Measurements from ENCODE around the gene ERG28.

Gene ERG28

DNA sequence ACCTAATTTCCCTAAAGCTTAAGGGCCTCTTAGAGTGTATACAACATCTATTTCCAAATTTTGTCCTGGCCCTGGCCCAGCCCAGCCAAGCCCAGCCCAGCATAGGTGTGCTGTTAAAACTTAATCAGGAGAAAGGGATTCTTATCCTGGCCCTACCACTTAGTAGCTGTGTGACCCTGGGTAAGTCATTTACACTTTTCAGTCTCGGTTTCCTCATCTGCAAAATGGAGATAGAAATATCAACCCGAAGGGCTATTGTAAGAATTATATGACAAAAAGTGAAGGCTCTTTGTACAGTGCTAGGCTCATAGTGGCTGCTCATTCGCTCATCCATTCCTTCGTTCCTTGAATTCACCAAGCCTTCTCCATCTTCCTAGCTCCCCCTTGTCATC, 442 bp downstream of the ERG28 start:
- no peak for DNase-seq (ENCODE audit: low read depth in 1 of 2, low spot score in 1 of 2)

- no peak for DNase-seq (ENCODE audit: low read depth in 1 of 2, low spot score in 1 of 2)
These were observed 1.7 kb downstream of the ERG28 start for GRCh38 chr14:75658957-75659356.

DNA sequence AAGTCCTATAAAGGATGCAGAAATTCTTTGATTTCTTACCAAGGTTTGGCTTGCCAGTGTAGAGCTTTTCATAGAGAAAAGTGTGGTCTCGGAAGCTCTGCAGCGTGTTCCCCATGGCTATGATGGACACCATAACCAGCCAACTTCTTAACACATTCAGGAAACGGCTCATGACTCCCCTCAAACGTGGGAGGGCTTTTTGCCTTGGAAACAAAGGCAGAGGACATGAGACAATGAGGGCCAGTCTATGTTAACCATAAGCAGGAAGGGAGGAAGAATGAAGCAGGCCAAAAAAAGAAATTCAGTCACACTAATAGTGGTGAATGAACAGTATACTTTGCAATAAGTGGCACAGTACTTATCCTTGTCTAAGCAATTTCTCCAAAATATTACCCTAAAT, 3.3 kb downstream of the ERG28 start:
- no peak for DNase-seq (ENCODE audit: low read depth in 1 of 2, low spot score in 1 of 2)

DNA sequence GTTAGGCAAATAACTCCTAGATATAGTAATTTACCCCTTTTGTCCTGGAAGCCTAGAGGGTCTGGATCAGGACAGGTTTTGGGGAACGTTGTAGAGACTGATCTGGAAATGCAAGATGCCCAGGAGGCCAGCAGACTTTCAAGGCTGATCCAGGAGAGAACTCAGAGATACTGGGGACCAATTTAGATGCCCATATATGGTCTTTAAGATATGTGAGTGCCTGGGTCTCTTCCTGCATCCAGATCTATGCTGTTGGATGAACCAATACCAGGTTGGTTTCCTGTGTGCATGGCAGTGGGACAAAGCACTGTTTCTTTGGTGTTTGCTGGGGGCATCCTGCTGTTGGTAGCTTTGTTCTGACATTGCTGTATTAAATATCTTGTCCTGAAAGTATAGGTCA, 5.4 kb downstream of the ERG28 start:
- no peak for DNase-seq (ENCODE audit: low read depth in 1 of 2, low spot score in 1 of 2)

GRCh38 chr14:75654127-75654732, 6.4 kb downstream of the ERG28 start:
- peak; percentile 66 to 72 for DNase-seq (ENCODE audit: low read depth in 1 of 2, low spot score in 1 of 2)

DNA sequence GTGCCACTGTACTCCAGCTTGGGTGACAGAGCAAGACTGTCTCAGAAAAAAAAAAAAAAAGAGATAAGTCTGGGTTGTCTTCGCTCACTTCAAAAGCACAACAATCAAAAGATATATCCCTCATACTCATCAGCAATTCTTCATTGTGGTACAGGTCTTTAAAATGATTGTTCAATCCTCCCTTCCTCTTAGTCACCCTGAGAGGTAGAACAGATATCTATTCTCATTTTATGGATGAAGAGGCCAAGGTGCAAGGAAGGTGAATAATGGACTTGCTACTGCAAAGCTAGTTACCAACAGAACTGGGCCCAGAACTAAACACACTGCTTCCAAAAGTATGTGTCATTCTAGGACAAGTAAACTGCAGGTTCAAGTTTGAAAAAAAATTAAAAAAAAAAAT, 7.1 kb downstream of the ERG28 start:
- no peak for DNase-seq (ENCODE audit: low read depth in 1 of 2, low spot score in 1 of 2)

GRCh38 chr14:75650253-75651058, 10.2 kb downstream of the ERG28 start:
- DNase-seq (ENCODE audit: low read depth in 1 of 2, low spot score in 1 of 2), result no peak

DNA sequence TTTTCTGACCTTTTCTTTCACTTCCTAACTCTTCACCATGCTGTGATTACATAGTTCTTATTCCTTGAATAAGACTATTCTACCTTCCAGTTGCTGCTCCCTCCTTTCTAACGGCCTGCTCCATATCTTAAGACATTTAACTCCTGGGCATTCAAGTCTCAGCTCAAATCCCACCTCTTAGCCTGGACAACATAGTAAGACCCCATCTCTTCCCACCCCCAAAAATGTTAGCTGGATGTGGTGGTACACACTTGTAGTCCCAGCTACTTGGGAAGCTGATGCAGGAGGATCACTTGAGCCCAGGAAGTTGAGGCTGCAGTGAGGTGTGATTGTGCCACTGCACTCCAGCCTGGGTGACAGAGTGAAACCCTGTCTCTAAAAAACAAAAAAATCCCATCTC, 10.9 kb downstream of the ERG28 start:
- no peak for DNase-seq (ENCODE audit: low read depth in 1 of 2, low spot score in 1 of 2)

DNA sequence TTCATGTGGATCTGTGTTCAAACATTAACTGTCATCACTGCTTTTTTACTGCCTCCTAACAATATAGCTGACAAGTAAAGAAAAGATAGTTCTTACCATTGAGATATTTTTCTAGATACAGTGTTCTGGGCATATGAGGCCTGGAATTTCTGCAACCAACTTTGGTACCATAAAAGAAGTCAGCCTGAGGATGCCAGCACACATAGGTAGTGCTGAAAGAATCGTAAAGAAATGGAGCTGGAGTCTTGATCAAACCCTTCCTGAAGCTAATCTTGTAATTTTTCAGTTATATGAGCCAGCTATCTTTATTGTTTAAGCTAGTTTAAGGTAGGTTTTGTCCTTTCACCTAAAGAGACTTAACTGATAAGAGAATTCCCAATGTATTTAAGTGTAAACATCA, 11.3 kb downstream of the ERG28 start:
- DNase-seq (ENCODE audit: low read depth in 1 of 2, low spot score in 1 of 2), result no peak

- no peak for DNase-seq (ENCODE audit: low read depth in 1 of 2, low spot score in 1 of 2)
These were observed 12.4 kb downstream of the ERG28 start for GRCh38 chr14:75648066-75648838.

GRCh38 chr14:75647640-75648039, 13.0 kb downstream of the ERG28 start:
- no peak for DNase-seq (ENCODE audit: low read depth in 1 of 2, low spot score in 1 of 2)

- DNase-seq (ENCODE audit: low read depth in 1 of 2, low spot score in 1 of 2), result no peak
These were observed 13.9 kb downstream of the ERG28 start for GRCh38 chr14:75646762-75647161.

- no peak for DNase-seq (ENCODE audit: low read depth in 1 of 2, low spot score in 1 of 2)
These were observed 15.6 kb downstream of the ERG28 start for GRCh38 chr14:75645056-75645455.

DNA sequence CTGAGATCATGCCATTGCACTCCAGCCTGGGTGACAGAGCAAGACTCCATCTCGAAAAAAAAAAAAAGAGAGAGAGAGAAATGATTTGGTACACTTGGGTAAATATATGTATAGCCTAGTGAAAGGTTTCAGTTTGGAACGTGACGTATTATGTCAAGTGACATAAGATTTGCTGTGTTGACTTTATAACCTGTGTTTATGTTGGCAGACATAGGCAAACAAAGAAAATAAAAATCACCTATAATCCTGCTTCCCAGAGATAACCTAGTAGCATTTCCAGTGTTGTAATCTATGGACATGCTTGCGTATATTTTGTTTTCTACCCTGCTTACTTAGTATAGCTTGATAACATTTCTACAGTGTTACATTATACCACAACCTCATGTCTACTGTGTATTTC, 16.7 kb downstream of the ERG28 start:
- DNase-seq (ENCODE audit: low read depth in 1 of 2, low spot score in 1 of 2), result no peak

DNA sequence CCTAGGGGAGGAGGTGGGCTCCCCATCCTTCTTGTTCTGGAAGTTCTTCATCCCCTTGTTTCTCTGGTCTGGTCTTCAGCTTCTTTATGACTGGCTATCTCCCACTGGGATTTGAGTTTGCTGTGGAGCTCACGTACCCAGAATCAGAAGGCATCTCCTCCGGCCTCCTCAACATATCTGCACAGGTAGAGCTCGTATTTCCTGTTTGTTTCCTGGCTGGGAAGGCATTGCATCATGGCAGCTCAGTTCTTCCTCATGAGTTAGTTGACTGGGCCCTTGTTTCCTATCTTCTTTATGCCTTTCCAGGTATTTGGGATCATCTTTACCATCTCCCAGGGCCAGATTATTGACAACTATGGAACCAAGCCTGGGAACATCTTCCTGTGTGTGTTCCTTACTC, 19.8 kb downstream of the ERG28 start:
- no peak for DNase-seq (ENCODE audit: low read depth in 1 of 2, low spot score in 1 of 2)

- no peak for DNase-seq (ENCODE audit: low read depth in 1 of 2, low spot score in 1 of 2)
These were observed 24.5 kb downstream of the ERG28 start for GRCh38 chr14:75636100-75636692.

DNA sequence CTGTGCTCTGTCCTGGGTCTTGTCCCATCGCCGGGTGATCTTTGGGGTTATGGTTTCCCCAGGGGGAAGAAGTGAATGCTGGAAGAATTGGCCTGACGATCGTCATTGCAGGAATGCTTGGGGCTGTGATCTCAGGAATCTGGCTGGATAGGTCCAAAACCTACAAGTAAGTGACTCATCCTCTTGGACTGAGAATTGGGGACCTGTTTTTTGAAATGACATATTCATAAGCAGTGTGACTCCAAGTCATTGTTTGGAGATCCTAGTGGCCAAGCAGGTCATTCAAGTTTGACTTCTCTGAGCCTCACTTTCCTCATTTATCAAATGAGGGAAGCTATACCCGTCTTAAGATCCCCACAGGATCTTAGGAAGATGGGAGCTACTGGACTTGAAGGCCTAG, 25.8 kb downstream of the ERG28 start:
- no peak for DNase-seq (ENCODE audit: low read depth in 1 of 2, low spot score in 1 of 2)

DNA sequence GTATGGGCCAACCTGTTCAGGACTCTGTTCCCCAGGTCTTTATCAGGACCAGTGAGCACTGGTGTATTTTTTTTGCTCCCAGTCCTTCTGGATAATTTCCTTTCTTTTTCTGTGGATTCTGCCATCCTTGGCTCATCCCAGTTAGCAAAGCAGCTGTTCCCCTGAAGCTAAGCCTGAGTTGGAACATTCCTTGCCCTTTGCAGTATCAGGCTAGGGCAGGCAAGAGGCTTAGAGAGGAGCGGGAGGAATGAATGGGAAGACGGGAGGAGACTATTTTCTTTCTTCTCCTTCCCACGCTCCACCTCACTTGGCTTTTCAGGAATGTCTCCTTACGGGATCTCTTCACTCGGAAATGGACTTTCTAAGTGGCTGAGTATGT, 29.2 kb downstream of the ERG28 start:
- DNase-seq (ENCODE audit: low read depth in 1 of 2, low spot score in 1 of 2), result no peak

DNA sequence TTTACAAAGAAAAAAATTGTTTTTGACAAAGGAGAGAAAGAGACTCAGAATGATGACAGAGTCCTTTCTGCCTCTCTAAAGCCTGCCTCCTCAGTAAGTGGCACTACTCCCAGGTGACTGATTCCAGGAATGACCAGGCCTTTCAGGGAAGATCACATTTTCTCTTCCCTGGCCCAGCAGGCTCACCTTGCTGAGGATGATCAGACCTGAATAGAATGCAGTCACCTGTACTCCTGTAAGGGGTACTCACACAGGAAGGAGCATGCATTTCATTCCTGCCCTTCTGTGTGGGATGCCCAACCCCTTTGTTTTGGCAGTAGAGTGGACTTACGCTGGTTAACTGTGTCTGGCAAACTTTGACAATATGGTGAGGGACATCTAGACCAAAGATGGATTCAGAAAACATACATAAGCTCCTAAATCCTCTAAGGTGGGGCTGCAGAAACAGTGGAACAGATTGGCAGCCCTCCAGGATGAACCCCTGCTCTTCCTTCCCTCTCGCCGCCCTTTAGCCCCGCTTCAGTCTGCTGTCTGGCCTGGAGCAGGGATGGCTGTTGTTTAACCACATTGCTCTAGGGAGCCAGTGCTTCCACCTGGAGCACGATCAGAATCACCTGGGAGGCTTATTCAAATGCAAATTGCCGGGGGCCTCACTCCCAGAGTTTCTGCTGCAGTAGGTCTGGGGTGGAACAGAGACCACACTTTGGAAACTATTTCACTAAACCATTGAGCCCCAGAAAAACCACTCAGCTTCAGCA, 29.8 kb downstream of the ERG28 start:
- no peak for DNase-seq (ENCODE audit: low read depth in 1 of 2, low spot score in 1 of 2)

DNA sequence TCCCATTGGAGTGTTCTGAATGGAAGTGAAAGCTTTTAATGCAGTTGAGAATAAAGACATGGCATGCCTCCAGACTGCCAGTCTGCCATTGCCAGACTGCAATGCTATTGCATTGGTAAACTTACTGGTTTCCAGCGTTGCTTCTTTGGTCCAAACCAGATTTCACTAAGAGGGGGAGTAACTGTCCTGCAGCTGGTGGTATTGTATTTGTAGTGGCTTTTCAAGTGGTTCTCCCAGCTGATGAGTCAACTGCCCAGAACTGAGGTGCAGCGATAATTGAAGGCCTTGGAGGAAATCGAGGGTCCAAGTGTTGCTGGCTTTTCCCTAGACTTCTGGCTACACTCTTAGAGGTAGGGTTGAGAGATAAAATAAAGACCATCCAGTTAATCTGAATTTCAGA, 31.9 kb downstream of the ERG28 start:
- no peak for DNase-seq (ENCODE audit: low read depth in 1 of 2, low spot score in 1 of 2)

DNA sequence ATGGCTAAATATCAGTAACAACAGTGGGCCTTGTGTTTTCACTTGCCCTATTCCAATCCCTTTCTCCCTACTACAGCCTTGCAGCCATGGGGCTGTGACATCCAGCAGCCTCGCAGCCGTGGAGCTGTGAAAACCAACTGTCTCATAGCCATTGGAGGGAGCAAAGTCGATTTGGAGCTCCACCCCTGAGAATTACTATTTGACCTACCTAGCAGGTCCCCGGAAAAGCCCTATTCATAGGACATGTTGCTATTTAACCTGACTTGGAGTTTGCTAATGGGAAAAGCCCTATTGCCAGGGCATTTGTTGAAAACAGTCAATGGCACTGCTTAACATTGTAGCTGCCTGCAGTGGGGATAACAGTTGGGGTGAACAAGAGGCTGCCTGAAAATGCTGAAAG, 33.3 kb downstream of the ERG28 start:
- no peak for DNase-seq (ENCODE audit: low read depth in 1 of 2, low spot score in 1 of 2)
